Renal pelvis (tissue), 4 donors: ENCODE measurements around the gene FOXE3. TPM values are rescaled to one million over a fixed set of nuclear protein-coding genes. Genes with fewer than 3 reads are reported as not detected.

ENCODE experiments used
- DNase-seq: peaks from one replicate; pipeline ENCODE4 v3.0.0-alpha.2; 2013
- polyA plus RNA-seq, 3 donors: library from polyadenylated mRNA; unstranded; fragments of 120-200 nt; gene quantifications; one replicate each; pipeline ENCODE4 v1.2.1, GENCODE V29; 2013; ENCODE audit not compliant: insufficient read length in 3 of 3

Gene FOXE3
- polyA plus RNA-seq, 3 donors, result 0.28 to 0.43 (median 0.30) TPM

DNA sequence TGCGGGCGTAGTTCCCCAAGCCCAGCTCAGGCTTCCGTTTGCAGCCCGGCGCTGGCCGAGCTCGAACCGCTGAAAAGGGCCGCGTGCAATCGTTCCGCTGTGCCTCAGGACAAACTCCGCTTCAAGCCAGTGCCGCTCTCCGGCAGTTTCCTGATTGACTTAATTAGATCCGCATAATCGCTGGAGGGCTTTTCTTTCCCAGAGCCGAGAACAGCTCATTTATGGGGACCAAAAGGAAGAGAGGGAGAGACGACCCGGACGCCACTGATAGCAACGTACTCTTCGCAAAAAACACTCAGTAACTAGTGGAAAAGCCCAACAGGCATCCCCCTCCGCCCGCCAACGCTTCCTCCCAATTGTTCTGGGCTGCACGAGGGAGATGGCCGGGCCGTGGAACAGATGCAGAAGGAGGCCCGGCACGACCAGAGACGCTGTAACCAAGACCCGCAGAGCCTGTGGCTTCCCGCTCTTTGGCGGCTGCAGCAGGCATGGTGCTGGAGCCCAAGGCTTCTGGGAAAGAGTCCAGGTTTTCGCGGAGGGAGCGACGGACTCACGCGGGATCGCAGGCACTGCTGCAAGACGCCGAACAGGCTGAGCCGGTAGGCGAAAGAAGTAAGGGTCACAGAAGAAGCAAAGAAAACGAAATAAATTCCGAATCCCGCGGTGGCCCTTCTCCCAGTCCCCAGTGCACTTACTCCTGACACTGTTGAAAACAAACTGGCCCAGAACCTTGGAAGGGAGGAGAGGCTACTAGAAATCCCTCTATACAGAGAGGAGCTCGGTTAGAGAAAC, 18.2 kb downstream of the FOXE3 start:
- DNase-seq, result no peak

DNA sequence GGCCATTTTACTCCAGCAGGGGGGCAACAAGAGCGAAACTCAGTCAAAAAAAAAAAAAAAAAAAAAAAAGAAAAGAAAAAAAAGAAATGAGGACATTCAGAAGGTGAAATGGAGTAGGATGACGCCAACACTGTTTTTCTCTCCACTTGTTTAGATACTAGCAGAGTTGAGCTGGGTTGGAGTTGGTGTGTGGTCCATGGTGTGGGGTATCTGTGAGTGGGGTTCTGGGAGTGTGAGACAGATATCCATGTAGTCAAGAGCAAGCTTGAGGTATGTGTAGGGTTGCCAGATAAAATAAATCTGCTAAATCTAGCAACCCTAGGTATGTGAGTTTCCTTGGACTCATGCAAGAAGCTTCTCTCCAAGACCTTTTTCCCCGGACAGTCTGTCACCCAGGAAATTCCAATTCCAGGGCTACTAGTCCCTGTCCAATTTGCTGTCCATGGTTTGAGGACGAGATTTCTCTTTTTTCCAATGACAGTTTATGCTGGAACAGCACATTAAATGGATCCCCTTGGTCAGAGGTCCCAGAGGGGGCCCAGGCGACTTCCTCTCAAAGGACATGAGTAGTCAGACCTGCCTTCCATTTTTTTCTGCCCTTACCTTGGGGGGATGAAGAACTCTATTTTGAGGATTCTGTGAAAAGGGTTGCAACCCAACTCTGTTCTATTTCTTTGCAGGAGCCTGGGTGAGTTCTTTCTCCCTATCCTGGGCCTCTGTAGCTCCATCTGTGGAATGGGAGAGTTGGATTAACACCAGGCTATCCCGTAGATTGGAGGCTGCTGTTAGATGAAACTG, 19.6 kb downstream of the FOXE3 start:
- DNase-seq, result no peak

DNA sequence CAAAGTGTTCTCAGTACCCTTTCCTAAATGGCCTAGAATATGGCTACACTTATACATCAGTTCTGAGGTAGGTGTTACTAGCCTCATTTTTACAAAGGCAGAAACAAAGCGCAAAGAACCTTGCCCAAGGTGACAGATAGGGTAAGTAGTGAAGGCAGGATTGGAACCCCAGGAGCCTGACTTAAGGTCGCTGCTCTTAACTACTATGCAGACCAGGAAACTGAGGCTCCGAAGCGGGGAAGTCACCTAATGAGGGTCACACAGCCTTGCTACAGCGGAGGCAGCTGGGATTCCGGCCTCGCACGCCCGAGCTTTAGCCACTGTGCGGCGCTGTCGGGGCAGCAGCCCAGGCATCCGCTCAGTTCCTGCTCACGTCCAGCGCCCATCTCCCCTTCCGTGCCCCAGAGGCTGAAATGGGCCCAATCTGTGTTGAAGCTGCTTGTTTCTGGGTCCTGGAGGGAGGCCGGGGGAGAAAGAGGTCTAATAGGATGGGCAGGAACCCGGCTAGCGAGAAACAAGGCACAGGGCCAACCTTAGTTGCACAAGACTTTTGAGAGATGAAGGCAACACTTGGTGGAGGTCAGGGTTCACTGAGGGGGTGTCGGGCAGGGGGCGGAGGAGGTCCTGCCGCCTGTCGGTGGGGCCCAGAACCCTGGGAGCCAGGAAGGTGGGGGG, 20.4 kb downstream of the FOXE3 start:
- no peak for DNase-seq

DNA sequence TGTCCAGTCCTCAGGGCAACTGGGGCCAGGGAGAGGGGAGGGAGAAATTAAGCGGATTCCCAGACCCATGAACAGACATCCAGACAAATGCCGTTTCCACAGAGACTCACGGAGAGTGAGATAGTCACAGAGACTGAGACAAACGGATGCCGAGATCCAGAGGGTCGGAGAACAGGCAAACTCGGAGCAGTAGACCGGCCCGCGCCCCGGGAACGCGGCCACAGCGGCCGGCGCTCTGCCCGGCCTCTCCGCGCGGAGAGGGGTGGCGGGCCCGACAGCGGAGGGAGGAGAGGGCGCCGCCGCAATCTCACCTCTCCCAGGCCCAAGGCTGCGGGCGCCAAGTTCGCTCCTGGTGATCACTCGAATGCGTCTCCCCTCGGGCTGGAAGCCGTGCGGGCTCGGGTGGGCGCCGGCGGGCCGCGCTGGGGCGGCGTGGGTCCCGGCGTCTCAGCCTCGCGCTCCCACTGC, 20.9 kb downstream of the FOXE3 start:
- no peak for DNase-seq

DNA sequence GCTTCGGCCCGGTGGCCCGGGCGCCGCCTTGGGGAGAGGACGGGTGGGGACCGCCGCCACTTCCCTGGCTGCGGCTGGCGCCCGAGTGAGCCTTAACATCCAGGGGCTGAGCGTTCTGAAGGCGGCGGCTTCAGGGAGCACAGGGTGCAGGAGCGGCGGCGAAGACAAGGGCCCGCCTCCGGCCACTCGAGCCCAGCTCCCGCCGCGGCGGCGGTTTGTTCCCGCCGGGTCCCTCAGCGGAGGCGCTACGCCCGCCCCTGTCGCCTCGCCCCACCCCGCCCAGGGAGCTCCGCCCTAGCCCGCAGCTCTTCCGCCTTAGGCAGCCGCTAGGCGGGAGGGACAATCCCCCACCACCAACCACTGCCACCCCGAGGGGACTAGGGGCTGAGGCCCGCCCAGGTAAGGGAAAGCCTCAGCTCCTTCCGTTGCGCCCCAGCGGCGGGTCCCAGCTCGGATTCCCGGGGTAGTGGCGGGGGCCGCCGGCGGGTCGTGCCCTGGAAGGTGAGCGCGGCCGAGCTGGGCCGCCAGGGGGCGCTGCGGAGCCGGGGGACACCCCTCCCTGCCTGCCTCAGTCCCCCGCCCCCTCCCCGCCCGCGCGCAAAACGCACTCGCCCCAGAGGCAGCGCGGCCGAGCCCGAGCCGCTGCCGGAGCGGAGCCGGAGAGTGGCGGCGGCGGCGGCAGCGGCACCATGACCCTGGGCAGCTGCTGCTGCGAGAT, 21.5 kb downstream of the FOXE3 start, which contains the start of gene FOXD2:
Gene FOXD2, plus strand, starts transcription at position 598 of the 718 bp plus-strand sequence. Its CDS starts 92 bp downstream, at position 690.
- DNase-seq, result peak; percentile 88

DNA sequence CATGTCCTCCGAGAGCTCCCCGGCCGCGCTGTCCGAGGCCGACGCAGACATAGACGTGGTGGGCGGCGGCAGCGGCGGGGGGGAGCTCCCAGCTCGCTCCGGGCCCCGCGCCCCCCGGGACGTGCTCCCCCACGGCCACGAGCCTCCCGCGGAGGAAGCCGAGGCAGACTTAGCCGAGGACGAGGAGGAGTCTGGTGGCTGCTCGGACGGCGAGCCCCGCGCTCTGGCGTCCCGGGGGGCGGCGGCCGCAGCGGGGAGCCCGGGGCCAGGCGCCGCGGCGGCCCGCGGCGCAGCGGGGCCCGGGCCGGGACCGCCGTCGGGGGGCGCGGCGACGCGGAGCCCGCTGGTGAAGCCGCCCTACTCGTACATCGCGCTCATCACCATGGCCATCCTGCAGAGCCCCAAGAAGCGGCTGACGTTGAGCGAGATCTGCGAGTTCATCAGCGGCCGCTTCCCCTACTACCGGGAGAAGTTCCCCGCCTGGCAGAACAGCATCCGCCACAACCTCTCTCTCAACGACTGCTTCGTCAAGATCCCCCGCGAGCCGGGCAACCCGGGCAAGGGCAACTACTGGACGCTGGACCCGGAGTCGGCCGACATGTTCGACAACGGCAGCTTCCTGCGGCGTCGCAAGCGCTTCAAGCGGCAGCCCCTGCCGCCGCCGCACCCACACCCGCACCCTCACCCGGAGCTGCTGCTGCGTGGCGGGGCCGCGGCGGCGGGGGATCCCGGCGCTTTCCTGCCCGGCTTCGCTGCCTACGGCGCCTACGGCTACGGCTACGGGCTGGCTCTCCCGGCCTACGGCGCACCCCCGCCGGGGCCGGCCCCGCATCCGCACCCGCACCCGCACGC, 22.3 kb downstream of the FOXE3 start:
- no peak for DNase-seq

DNA sequence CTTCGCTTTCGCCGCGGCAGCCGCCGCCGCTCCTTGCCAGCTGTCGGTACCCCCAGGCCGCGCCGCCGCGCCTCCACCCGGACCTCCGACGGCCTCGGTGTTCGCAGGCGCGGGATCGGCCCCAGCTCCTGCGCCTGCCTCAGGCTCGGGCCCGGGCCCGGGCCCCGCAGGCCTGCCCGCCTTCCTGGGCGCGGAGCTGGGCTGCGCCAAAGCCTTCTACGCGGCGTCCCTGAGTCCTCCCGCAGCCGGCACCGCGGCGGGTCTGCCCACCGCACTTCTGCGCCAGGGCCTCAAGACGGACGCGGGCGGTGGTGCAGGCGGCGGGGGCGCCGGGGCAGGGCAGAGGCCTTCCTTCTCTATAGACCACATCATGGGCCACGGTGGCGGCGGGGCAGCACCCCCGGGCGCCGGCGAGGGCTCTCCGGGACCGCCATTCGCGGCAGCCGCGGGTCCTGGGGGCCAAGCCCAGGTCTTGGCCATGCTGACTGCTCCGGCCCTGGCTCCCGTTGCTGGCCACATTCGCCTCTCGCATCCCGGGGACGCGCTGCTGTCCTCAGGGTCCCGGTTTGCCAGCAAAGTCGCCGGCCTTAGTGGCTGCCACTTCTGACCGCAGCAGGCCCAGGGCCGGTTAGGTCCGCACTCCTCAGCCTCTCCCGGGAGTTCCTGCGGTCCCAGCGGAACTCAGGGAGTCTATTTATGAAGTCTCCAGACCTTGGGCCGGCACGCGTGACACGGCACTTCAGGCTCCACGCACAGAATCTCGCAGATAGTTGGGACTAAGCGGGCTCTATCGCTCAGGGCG, 23.1 kb downstream of the FOXE3 start:
- DNase-seq, result no peak

DNA sequence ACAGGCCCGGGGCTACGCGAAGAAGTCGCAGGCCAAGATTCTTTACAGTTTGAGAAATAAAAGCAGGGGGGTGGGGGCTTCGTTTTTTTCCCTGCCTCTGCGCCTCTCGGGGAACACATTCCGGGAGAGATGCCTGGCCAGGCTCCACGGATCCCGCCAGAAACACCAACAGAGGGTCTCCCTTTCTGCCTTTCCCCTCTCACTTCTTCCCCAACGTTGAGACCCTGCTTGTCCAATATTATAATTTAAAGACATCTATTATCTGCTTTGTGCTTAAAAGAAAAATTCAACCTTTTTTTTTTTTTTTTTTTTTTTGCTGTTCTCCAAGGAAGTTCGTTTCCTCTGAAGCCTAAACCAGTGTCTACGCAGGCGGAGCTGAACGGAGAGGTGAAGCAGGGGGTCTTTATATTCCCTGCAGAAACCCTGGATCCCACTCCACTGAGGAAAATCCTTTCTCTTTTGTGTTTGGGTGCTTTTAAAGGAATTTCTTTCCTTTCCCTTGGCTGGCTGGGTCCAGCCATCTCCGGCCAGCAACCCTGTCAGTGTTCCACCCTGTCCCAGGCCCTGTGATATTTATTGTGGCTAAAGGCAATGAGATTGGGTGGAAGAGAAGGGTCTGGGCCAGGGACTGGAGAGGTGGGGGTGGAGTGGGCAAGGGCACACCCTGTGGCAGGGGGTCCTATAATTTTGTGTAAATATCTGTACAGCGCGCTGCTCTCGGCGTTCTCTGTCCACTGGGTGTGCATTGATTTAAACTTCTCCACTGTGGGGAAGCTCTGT, 23.9 kb downstream of the FOXE3 start:
- DNase-seq, result no peak

DNA sequence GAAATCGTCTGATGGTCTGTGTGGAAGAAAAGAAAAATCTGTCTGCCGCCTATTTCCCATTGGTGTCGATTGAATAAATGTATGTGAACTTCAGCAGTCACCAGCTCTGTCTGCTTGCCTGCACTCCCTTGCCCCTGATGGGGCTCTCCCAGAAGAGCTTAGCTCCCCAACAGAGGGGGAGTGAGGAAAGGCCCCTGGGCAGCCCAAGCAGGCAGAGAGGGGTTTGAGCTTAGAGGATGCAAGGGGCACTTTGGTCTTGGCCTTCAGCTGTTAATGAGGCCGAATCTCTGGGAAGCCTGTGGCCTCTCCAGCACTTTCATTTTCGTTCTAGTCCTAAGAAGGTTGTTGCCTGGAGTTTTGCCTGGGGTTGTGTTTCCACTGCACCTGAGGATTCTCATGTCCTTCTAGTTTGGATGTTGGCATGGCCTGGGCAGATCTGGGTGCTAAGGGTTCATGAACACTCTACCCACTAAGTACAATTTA, 24.6 kb downstream of the FOXE3 start:
- DNase-seq, result no peak

DNA sequence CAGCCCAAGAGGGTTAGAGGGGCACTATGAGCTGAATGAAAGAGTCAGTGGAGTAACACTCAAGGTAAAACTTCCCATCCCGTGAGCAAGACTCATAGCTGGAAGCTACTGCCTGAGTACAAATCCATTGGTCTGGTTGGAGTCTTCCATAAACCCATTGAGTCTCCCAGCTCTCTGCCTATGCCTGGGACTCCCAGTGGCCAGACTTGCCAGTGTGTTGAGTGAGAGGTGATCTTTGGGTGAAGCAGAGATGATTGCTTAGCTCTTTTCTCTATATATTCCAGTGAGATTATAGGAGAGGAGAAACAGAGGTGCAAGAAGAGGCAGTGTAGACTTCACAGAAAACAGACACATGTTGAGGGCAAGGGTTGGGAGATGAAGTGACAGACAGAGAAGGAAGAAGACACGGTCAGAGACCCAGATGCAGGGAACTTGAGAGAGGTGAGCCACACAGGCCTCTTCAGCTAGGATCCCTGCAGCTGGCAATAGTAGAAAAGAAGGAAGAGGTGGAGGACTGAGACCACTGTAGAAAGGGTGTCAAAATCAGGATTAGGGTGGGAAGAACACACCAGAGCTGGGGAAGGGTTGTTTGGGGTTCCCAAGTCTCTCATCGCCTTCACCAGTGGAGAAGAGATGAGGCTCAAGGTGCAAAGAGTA, 25.5 kb downstream of the FOXE3 start:
- no peak for DNase-seq

DNA sequence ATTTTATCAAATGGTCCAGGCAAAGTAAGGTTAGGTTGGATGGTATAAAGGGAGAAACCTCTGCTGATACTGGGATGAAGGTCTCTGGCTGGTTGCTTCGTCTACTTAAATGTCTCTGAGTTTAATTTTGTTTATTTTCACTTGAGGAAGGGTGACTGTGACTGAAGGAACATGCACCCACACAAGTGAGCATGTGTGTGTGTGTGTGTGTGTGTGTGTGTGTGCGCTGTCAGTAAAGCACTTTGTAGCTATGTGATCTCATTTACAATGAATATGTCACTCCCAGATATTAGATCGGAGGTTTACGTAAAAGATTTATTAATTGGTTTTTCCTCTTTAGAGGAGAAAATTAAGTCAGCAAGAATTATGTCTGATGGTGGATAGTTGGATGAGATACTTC, 26.1 kb downstream of the FOXE3 start:
- no peak for DNase-seq

DNA sequence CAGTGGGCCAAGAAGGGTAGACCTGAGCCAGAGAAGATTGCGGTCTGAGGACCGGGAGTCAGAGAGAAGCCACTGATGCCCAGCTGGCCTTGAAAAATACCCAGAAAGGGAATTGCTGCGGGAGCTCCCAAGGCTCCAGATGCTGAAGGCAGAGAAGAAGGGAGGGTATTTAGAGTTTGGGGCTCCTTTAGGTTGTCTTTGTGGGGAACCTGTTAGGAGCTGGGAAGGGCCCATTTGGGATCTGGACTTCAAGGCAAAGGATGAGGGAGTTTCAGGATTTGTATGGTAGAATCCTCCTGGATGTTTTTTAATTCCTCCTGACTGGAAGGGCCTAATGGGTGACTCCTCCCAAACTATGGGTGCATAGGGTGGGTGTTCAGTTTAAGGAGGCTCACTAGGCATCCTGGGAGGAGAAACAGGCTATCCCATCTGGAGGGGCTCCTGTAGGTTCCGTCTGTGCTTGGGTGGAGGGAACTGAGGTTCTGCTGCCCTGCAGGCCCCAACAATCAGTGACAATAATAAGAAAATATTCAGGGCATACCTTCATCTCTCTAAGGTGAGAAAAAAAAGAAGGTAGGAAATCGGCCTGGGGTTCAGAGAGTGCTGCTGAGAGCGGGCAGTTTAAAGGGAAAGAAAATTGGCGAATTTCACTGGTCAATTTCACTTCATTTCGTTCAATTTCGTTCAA, 26.9 kb downstream of the FOXE3 start:
- DNase-seq, result no peak

DNA sequence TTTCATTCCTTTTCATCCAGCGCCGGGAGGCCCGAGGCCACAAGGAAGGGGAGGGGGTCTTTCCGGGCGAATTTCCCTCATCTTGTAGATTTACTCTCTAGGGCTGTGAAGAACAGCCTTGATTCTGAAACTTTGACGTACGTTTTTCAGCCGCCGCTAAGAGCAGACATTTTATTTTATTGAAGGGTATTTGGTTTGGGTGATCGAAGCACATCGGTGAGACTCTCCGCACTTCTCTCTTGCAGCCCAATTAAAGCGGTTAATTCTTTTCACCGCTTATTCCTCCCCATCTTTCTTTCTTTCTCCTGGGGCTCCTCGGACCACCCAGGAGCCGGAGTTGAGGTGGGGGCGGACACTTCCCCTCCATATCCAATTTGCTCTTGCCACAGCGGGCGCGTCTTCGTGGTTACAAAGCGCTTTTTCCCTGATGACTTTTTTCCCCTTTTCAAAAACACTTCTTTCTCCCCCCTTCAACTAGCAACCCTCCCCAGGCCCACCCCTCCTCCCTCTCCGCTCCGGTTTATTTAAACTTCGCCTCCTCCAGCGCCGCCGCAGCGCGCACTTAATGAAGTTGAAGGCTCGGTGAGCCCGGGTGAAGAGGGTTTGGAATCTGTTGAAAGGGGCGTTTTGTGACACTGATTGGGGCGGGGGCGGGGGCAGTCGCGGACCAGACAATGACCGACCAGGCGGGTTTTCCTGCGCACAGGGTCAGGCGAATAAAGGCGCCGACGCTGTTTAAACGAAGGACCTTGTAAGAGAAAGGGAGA, 27.6 kb downstream of the FOXE3 start:
- DNase-seq, result no peak

DNA sequence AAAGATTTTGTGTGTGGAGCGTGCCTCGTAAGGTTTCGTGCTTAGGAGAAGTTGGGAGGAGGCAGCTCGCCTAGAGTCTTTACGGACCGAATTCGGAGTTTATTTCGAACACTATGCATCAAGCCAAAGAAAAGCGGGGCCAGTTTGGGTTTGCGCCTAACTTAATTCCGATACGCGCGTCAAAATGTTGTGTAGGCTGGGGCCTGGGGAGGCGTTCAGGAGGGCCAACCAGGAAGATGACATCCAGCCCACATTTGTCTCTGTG, 28.1 kb downstream of the FOXE3 start:
- no peak for DNase-seq

DNA sequence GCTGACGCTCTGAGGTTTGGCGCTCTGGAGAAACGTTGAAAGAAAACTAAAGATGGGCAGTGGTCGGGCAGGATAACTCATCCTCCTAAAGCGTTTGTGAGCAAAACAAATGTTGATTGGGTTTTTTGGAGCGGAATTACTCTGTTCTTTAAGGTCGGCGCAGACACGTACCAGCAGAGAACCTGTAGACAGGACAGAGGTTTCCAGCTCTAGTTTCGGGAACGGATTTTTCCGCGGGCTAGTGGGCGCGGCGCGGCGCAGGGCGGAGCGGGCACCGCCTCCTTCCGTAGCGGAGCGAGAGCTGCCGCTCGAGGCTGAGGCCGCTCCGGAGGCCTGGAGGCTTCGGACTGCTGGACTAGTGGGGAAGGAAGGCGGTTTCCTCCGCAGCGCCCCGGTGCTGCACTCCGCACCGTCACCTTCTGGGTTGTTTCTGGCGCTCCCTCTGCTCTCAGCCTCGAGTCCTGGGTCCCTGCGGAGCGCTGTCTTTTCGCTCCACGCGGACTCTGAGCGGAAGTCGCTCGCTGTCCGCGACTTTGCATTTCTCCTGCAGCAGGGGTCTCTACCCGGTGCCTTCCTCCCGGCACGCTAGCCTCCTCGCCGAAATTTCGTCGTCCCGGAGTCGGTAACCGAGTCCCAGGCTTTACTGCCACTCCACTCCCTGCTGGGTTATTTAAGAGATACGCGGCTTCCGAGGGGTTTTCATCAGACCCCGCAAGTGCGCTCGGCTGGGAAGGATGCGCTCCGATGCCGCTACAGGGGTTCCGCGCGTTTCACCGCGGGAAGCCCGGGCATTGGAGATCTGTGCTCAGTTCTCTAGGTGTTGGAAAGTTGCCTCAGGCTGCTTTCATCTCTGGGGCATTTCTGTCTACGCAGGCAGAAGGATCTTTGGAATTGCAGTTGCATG, 28.7 kb downstream of the FOXE3 start:
- DNase-seq, result no peak
